HepG2 (cell line): Measurements from ENCODE around the gene MAPK8IP3. TPM values are rescaled to one million over a fixed set of nuclear protein-coding genes. Genes with fewer than 3 reads are reported as not detected.

Source experiments
- CREB1 ChIP-seq, 2 experiments: fragments of 450-650 bp in 1 of 2; IDR thresholded peaks; 2 replicates each; pipeline ENCODE4 v1.6.1; 2016 to 2017; ENCODE audit warnings: control low read depth in 1 of 2, mild to moderate bottlenecking in 1 of 2, missing compliant biosample characterization in 1 of 2, missing genetic modification characterization in 1 of 2
- FUBP1 ChIP-seq: sonication (generic); formaldehyde crosslinking; IDR thresholded peaks from 2 replicates; pipeline ENCODE4 v1.5.1; 2020; ENCODE audit warnings: missing genetic modification reagents, mild to moderate bottlenecking, borderline replicate concordance
- IKZF4 ChIP-seq: sonication (generic); formaldehyde crosslinking; IDR thresholded peaks from 2 replicates; pipeline ENCODE4 v1.5.1; 2020; ENCODE audit warnings: borderline replicate concordance, mild to moderate bottlenecking, low read depth, missing genetic modification reagents; ENCODE audit errors: not compliant biosample characterization
- PAX8 ChIP-seq: sonication (generic); formaldehyde crosslinking; IDR thresholded peaks from 2 replicates; pipeline ENCODE4 v1.8.0; 2022; ENCODE audit warnings: mild to moderate bottlenecking, missing genetic modification reagents, borderline replicate concordance
- RFX3 ChIP-seq: IDR thresholded peaks from 2 replicates; pipeline ENCODE4 v1.6.1; 2016; ENCODE audit warnings: missing biosample characterization, missing genetic modification reagents
- SKI ChIP-seq: fragments of 450-650 bp; IDR thresholded peaks from one replicate; pipeline ENCODE4 v1.6.1; 2018; ENCODE audit warnings: mild to moderate bottlenecking; ENCODE audit not compliant: partially characterized antibody
- STAT6 ChIP-seq: sonication (generic); formaldehyde crosslinking; IDR thresholded peaks from 2 replicates; pipeline ENCODE4 v1.4.0; 2020; ENCODE audit warnings: missing genetic modification reagents, mild to moderate bottlenecking, borderline replicate concordance
- TMF1 ChIP-seq: sonication (generic); formaldehyde crosslinking; IDR thresholded peaks from 2 replicates; pipeline ENCODE4 v1.8.1; 2022; ENCODE audit warnings: low read depth, missing genetic modification reagents
- ZBTB39 ChIP-seq: sonication (generic); formaldehyde crosslinking; IDR thresholded peaks from 2 replicates; pipeline ENCODE4 v1.5.0; 2020; ENCODE audit warnings: missing genetic modification reagents
- ZBTB4 ChIP-seq: sonication (generic); formaldehyde crosslinking; IDR thresholded peaks from 2 replicates; pipeline ENCODE4 v1.4.0; 2020; ENCODE audit warnings: missing genetic modification reagents, mild to moderate bottlenecking, borderline replicate concordance
- ZFYVE20 ChIP-seq: sonication (generic); formaldehyde crosslinking; IDR thresholded peaks from 2 replicates; pipeline ENCODE4 v1.8.0; 2023; ENCODE audit warnings: low read depth, mild to moderate bottlenecking, moderate library complexity, missing genetic modification reagents, borderline replicate concordance
- ZNF34 ChIP-seq: sonication (generic); formaldehyde crosslinking; IDR thresholded peaks from 2 replicates; pipeline ENCODE4 v1.4.0; 2020; ENCODE audit warnings: mild to moderate bottlenecking, missing genetic modification reagents, borderline replicate concordance
- ZNF382 ChIP-seq: sonication (generic); formaldehyde crosslinking; IDR thresholded peaks from 2 replicates; pipeline ENCODE4 v1.5.0; 2020; ENCODE audit warnings: missing genetic modification reagents, mild to moderate bottlenecking, borderline replicate concordance
- ZNF766 ChIP-seq: sonication (generic); formaldehyde crosslinking; IDR thresholded peaks from 2 replicates; pipeline ENCODE4 v1.5.0; 2020; ENCODE audit warnings: missing genetic modification reagents, borderline replicate concordance
- ZNF775 ChIP-seq: sonication (generic); formaldehyde crosslinking; IDR thresholded peaks from 2 replicates; pipeline ENCODE4 v1.4.0; 2020; ENCODE audit warnings: missing genetic modification reagents, mild to moderate bottlenecking, moderate library complexity, borderline replicate concordance
- ZSCAN22 ChIP-seq: sonication (generic); formaldehyde crosslinking; IDR thresholded peaks from 2 replicates; pipeline ENCODE4 v1.4.0; 2020; ENCODE audit warnings: mild to moderate bottlenecking, missing genetic modification reagents
- polyA plus RNA-seq, 8 experiments: library from polyadenylated mRNA; depleted of rRNA in 3 of 8; stranded (reverse) in 7 of 8; unstranded in 1 of 8; fragments of >200 nt; fragmentation: Illumina TruSeq in 4 of 8; extraction: Trizol in 4 of 8; gene quantifications; 2 replicates each; pipeline versions ENCODE4 v1.2.1 to v1.2.3, GENCODE V29; 2011 to 2016; ENCODE audit warnings: low read depth in 4 of 8, missing spikeins in 1 of 8, mixed read lengths in 1 of 8; ENCODE audit not compliant: insufficient read depth in 1 of 8
- total RNA-seq, 5 experiments: library from RNA; depleted of rRNA; stranded (reverse); fragments of >200 nt; fragmentation: Illumina TruSeq; extraction: Trizol; gene quantifications; 2 replicates each; pipeline ENCODE4 v1.2.3, GENCODE V29; 2016; ENCODE audit warnings: low read depth in 1 of 5

MAPK8IP3 gene
- total and polyA plus RNA-seq, 2 of the 13 experiments (the other 11 are each of a cell fraction or from before 2014, with no cell fraction given): 25.1 to 41.7 TPM

GRCh38 chr16:1678500-1679098 lies 27.4 kb upstream of the MAPK8IP3 start (continued):
- no peak for TF ChIP-seq ZBTB4 (CRISPR knock-in tag)
- TF ChIP-seq ZNF34 (CRISPR knock-in tag): no peak
- no peak for TF ChIP-seq STAT6 (CRISPR knock-in tag)
- no peak for TF ChIP-seq ZFYVE20
- TF ChIP-seq ZNF382: no peak
- TF ChIP-seq SKI: peak; percentile 44
- no peak for TF ChIP-seq FUBP1 (CRISPR knock-in tag)
- no peak for TF ChIP-seq CREB1 (IDR thresholded peaks at IDR 0.05)
- TF ChIP-seq CREB1 (CRISPR knock-in tag; IDR thresholded peaks at IDR 0.05): no peak
- no peak for TF ChIP-seq TMF1 (CRISPR knock-in tag)
- no peak for TF ChIP-seq ZNF775
- no peak for TF ChIP-seq IKZF4
- TF ChIP-seq PAX8 (CRISPR knock-in tag): no peak
- no peak for TF ChIP-seq ZBTB39
- TF ChIP-seq RFX3 (CRISPR knock-in tag): no peak
- no peak for TF ChIP-seq ZNF766 (CRISPR knock-in tag)
- no peak for TF ChIP-seq ZSCAN22 (CRISPR knock-in tag)
